SH-SY5Y (cell line): ENCODE results near the gene UBE2H.

Source experiments
- GATA2 ChIP-seq: IDR thresholded peaks from 2 replicates; pipeline ENCODE4 v1.6.1; 2011; ENCODE audit warnings: mild to moderate bottlenecking, low read depth, low read length
- GATA3 ChIP-seq: IDR thresholded peaks from 2 replicates; pipeline ENCODE4 v1.6.1; 2011; ENCODE audit warnings: low read depth, mild to moderate bottlenecking, low read length, moderate library complexity

- TF ChIP-seq GATA3: no peak
- no peak for TF ChIP-seq GATA2
Measured at GRCh38 chr7:129939881-129940280, 12.9 kb downstream of the UBE2H start.
